GM12878 (cell line): ENCODE results near the gene CNR2. TPM values are rescaled to one million over a fixed set of nuclear protein-coding genes. Genes with fewer than 3 reads are reported as not detected.

Source experiments
- KAT2A ChIP-seq: conservative IDR thresholded peaks from 2 replicates; pipeline ENCODE4 v1.6.1; 2011; ENCODE audit warnings: low read depth, low read length; ENCODE audit not compliant: control insufficient read depth
- NKRF ChIP-seq: fragments of 450-650 bp; conservative IDR thresholded peaks from 2 replicates; pipeline ENCODE4 v1.6.1; 2017; ENCODE audit warnings: mild to moderate bottlenecking, moderate library complexity
- ZNF687 ChIP-seq: fragments of 450-650 bp; IDR thresholded peaks from 2 replicates; pipeline ENCODE4 v1.6.1; 2017; ENCODE audit warnings: mild to moderate bottlenecking, moderate library complexity
- polyA plus RNA-seq, 11 experiments: library from polyadenylated mRNA; depleted of rRNA in 4 of 11; unstranded in 6 of 11; stranded (reverse) in 5 of 11; fragments of >200 nt; fragmentation: Nextera tagmentation in 4 of 11; fragmentation: Illumina TruSeq in 1 of 11; extraction: Ambion mirVana in 4 of 11; extraction: Trizol in 1 of 11; gene quantifications; 1 replicate in 1 of 11; 2 replicates in 10 of 11; pipeline versions ENCODE4 v1.2.1 to v1.2.3, GENCODE V29; 2011 to 2016; ENCODE audit warnings: inconsistent platforms in 2 of 11, missing spikeins in 2 of 11, low read depth in 1 of 11
- total RNA-seq, 4 experiments: library from RNA; depleted of rRNA in 3 of 4; stranded (reverse); fragments of >200 nt in 3 of 4; fragmentation: Illumina TruSeq in 1 of 4; extraction: Trizol in 1 of 4; gene quantifications; 2 replicates each; pipeline versions ENCODE4 v1.2.1 to v1.2.3, GENCODE V29; 2013 to 2021

CNR2 gene
- total and polyA plus RNA-seq, 10 of the 15 experiments (the other 5 are each of a cell fraction or from before 2014, with no cell fraction given), result 0.46 to 19.8 (median 12.2) TPM

GRCh38 chr1:23909412-23909811 lies 3.8 kb downstream of the CNR2 start (continued):
- no peak for TF ChIP-seq NKRF
- peak; percentile 14 for TF ChIP-seq ZNF687
- no peak for TF ChIP-seq KAT2A
